ENCODE measurements around the gene KAT2A. TPM values are rescaled to one million over a fixed set of nuclear protein-coding genes. Genes with fewer than 3 reads are reported as not detected.

The KAT2A gene
- total RNA-seq, 4 donors from 2014 or later, result 30.2 to 68.7 (median 33.9) TPM

GRCh38 chr17:42090964-42091790 is 30.0 kb downstream of the KAT2A start:
- TF ChIP-seq CTCF (IDR thresholded peaks at IDR 0.05), result no peak
- ATAC-seq (ENCODE audit: low FRiP score), result no peak

GRCh38 chr17:42088736-42089135 is 32.4 kb downstream of the KAT2A start:
- ATAC-seq (ENCODE audit: low FRiP score) (no peak), DNase-seq (ENCODE audit: low spot score) (no peak)
- no peak for TF ChIP-seq CTCF (IDR thresholded peaks at IDR 0.05)

More at GRCh38 chr17:42090964-42091790, 30.0 kb downstream of the KAT2A start:
- no peak for DNase-seq (ENCODE audit: low spot score)

- DNase-seq (ENCODE audit: low spot score) (no peak), ATAC-seq (ENCODE audit: low FRiP score) (no peak)
- no peak for TF ChIP-seq CTCF (IDR thresholded peaks at IDR 0.05)
Measured at GRCh38 chr17:42087736-42088705, 33.1 kb downstream of the KAT2A start.

DNA sequence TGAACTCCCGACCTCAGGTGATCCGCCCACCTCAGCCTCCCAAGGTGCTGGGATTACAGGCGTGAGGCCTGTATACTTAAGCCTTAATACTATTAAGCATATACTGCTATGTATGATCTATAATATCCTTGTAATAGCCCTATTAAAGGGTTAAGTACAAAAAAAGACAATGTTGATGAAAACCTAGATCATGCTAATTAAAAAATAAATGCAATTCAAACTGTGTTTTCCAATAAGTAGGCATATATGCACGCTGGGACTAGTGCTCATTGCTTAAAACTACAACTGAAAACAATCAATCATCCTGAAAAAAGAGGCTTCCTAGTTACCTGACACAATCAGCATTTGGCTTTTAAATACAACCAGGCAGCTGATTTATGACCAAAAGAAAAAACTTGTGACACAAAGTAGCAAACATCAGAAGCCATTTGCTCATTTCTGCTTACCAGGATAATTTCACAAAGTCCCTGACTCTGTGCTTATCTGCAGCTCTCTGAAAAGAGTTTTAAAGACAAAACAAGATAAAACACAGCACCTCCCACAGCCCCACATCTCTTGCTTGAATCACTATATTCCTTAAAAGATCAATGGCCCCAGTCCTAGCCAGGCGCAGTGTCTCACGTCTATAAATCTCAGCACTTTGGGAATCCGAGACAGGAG is 34.0 kb downstream of the KAT2A start:
- DNase-seq (ENCODE audit: low spot score) (no peak), ATAC-seq (ENCODE audit: low FRiP score) (no peak)
- TF ChIP-seq CTCF (IDR thresholded peaks at IDR 0.05), result no peak

DNA sequence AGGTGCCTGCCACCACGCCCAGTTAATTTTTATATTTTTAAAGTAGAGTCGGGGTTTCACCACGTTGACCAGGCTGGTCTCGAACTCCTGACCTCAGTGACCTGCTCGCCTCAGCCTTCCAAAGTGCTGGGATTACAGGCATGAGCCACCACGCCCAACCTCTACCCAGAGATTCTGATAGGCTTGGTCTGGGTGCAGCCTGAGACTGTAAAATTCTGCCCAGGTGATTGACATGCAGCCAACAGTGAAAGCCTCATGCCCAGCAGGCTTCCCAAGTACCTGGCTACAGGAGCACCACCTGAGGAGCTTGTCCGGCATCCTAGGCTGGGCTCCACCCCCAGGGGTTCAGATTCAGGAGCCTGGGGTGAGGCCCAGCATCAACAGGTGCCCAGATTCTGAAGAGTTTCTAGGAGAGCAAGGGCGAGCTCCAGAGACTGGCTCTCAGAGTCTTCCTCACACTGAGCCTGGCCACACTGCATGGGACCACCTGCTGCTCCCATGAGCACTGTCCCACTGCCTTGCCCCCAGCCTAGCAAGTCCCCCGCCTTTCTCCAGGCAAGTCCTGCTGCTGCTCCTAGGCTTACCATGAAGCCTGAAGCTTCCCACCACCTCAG is 39.5 kb downstream of the KAT2A start:
- DNase-seq (ENCODE audit: low spot score) (no peak), ATAC-seq (ENCODE audit: low FRiP score) (no peak)
- TF ChIP-seq CTCF (IDR thresholded peaks at IDR 0.05), result no peak

GRCh38 chr17:42079541-42079940 is 41.6 kb downstream of the KAT2A start:
- no peak for DNase-seq (ENCODE audit: low spot score)
- TF ChIP-seq CTCF (IDR thresholded peaks at IDR 0.05), result no peak
- ATAC-seq (ENCODE audit: low FRiP score), result no peak

Measured in omental fat pad (tissue), 4 donors.